Motor neuron (in vitro differentiated cells): ENCODE measurements around the gene PLOD2. TPM values are rescaled to one million over a fixed set of nuclear protein-coding genes. Genes with fewer than 3 reads are reported as not detected.
A peak's percentile ranks its signal among the peaks of the same experiment; 100 is the strongest.

Experiments
- ATAC-seq, 8 experiments: fragments of 200-7000 bp; cut with Tn5 transposase; replicated peaks in 6 of 8; 2 replicates each; pipeline ENCODE4 v1.8.0; 2021; ENCODE audit warnings: mild to moderate bottlenecking in 8 of 8, moderate library complexity in 8 of 8
- H3K27ac ChIP-seq, 2 donors: fragments of 250-450 bp; sonication (Bioruptor Pico); 2 replicates each; pipeline ENCODE4 v1.9.0; 2021; ENCODE audit warnings: antibody characterized with exemption in 2 of 2, mild to moderate bottlenecking in 2 of 2, moderate library complexity in 1 of 2
- H3K4me1 ChIP-seq, 2 donors: fragments of 250-450 bp; sonication (Bioruptor Pico); replicated peaks in 1 of 2; 2 replicates each; pipeline ENCODE4 v1.6.1; 2021; ENCODE audit warnings: antibody characterized with exemption in 2 of 2, mild to moderate bottlenecking in 2 of 2, moderate library complexity in 1 of 2
- H3K4me3 ChIP-seq, 5 donors: fragments of 250-450 bp; sonication (Bioruptor Pico); 2 replicates each; pipeline ENCODE4 v1.9.0; 2021; ENCODE audit warnings: antibody characterized with exemption in 5 of 5, mild to moderate bottlenecking in 5 of 5, moderate library complexity in 4 of 5
- WGBS, 10 experiments: fragments of 450-650 bp; shearing (Covaris generic); methylation state at CpG; one replicate each; pipeline ENCODE4 v1.0.0; 2022; 5-methylcytosine and 5-hydroxymethylcytosine counted together
- in situ Hi-C, 9 experiments: fragments of 400-800 bp; cut with MboI; loops; one replicate each; pipeline ENCODE4 v1.15.0; 2021; ENCODE audit warnings: low sequenced_read_pairs in 9 of 9, low pct_unique_long_range_greater_than_20kb in 2 of 9; ENCODE audit not compliant: unreplicated experiment in 9 of 9
- total RNA-seq, 8 experiments: library from RNA; unstranded; fragments of 300-600 nt; gene quantifications; 2 replicates each; pipeline versions ENCODE4 v1.2.3 to v1.2.4, GENCODE V29; 2022

PLOD2 gene
- total RNA-seq, 8 experiments from 2014 or later, result 15.9 to 105 (median 32.7) TPM

DNA sequence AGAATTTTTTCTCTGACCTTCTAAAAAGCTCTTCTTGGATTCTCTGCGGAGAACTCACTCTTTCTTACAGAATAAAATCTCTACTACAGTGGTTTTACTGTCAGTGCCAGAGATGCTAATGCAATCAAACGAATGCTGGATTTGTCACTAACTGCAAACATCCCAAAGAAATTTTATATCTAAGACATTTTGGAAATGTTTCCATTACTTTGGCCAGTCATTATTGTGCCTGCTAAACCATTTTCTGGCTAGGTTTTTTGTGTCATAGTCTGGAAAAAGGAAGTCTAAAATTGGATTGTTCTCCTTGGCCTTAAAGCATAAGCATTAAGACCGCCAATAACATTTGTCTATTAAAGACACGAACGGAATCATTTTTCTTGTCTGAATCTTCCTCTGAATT lies 54.0 kb downstream of the PLOD2 start:
- WGBS, 10 experiments, result 46 to 100% (median 92%) methylated on average over 1 to 5 of the region's 5 CpGs
- ATAC-seq, result no peak
- Histone ChIP-seq H3K4me3 (no peak overlapping the region), H3K4me1 (peaks cover 0 to 5% of the 10 kb centered on the region in 2 donors), H3K27ac (no peak overlapping the region)
- in situ Hi-C loops, result no loop called here

DNA sequence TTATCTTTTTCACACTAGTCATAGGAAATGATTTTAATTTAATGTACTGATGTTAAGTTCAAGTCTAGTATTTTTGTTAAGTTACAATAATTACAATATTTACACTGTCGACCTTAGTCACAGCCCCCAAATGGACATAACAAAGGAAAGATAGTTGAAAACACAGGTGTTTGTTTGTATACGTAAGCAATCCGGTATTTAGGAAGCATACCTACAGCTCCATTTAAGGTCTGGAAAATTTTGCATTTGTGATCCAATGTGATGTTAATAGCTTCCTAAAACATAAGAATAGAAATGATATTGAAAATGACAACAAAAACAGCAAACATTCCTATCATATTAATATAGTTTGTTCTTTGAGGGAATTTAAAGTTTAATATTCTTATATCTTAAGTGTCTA lies 56.9 kb downstream of the PLOD2 start:
- ATAC-seq, result no peak
- 57 to 100% (median 83%) methylated on average over 1 to 3 of the region's 3 CpGs for WGBS, 10 experiments

GRCh38 chr3:146102885-146103284 lies 58.1 kb downstream of the PLOD2 start:
- no peak overlapping the region for H3K4me3 ChIP-seq
- H3K4me1 ChIP-seq, result peaks cover 0 to 5% of the 10 kb centered on the region in 2 donors
- in situ Hi-C loops, result no loop called here
- ATAC-seq, result no peak
- WGBS, 10 experiments, result 50 to 100% (median 90%) methylated on average over 1 to 3 of the region's 3 CpGs; no CpG with 5 or more reads in 3 of the 10 experiments
- H3K27ac ChIP-seq, result no peak overlapping the region

More for the DNA sequence above, 56.9 kb downstream of the PLOD2 start:
- Histone ChIP-seq H3K27ac (no peak overlapping the region), H3K4me1 (peaks cover 0 to 5% of the 10 kb centered on the region in 2 donors), H3K4me3 (no peak overlapping the region)
- in situ Hi-C loops, result no loop called here

- H3K4me3 ChIP-seq, result no peak overlapping the region
- H3K27ac ChIP-seq, result no peak overlapping the region
- in situ Hi-C loops, result no loop called here
- no peaks in the 10 kb centered on the region for H3K4me1 ChIP-seq
- WGBS, 10 experiments, result 61 to 100% (median 87%) methylated on average over 1 to 2 of the region's 2 CpGs; no CpG with 5 or more reads in 2 of the 10 experiments
- ATAC-seq, result no peak
Observed at GRCh38 chr3:146101538-146101937, 59.4 kb downstream of the PLOD2 start.

DNA sequence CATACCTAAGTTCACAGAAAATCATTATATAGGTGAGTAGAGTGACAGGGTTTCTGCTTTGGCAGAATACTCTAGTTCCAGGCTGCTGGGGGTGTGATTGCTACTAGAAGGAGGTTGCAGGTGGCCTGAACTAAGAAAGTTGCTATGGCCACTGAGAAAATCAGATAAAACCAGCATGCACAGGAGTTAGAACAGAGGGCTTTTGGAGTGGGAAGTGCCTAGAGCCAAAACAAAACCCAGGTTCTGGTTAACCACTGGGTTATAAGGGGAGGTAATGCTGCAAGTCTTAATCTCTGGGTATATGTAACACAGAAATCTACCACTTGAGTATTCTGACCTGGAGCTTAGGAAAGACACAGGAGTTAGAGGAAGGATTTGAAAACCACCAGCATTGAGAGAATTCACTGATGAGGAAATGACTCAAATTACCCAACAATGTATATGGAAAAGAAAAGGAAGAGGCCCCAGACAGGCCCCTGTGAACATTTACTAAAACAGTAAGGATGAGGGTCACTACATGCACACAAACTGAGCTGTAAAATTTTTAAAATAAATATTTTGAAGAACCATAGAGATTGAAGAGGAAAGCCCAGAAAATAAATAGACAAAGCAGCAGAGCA lies 60.0 kb downstream of the PLOD2 start:
- no peak for ATAC-seq

DNA sequence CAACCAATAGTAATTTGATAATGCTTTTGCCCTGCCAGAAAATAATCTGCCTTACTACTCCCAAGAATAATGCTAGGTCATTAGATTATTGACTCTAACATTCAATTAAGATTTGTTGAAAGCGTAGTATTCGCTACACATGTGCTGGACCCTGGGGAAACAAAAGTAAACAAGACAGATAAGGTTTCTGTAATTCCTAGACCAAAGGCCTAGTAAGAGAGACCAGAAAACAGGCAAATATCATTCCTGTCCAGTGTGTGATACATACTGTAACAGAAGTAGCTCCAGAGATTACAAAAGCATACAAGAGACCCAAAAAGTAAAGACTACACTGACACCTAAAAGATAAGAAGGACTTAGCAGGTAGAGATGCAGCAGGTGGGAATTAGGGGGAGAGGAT lies 60.8 kb downstream of the PLOD2 start:
- 80 to 100% (median 100%) methylated on average over 1 to 2 of the region's 2 CpGs; no CpG with 5 or more reads in 3 of the 10 experiments for WGBS, 10 experiments
- Histone ChIP-seq H3K4me1 (no peaks in the 10 kb centered on the region), H3K27ac (no peak overlapping the region), H3K4me3 (no peak overlapping the region)
- in situ Hi-C loops, result no loop called here
- ATAC-seq, result no peak

More for the DNA sequence above, 60.0 kb downstream of the PLOD2 start:
- no peak overlapping the region for H3K27ac ChIP-seq
- in situ Hi-C loops, result no loop called here
- no peak overlapping the region for H3K4me3 ChIP-seq
- H3K4me1 ChIP-seq, result no peaks in the 10 kb centered on the region

DNA sequence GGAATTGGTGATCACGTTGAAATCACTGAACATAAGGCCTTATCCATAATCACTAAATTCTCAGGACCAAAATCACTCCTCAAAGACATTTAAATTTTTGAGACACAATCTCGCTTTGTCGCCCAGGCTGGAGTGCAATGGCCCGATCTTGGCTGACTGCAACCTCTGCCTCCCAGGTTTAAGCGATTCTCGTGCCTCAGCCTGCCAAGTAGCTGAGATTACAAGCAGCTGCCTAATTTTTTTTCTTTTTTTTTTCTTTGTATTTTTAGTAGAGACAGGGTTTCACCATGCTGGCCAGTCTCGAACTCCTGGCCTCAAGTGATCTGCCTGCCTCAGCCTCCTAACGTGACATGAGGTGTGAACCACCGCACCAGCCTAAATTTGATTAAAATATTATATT lies 61.7 kb downstream of the PLOD2 start:
- H3K27ac ChIP-seq, result no peak overlapping the region
- in situ Hi-C loops, result no loop called here
- no peak for ATAC-seq
- H3K4me3 ChIP-seq, result no peak overlapping the region
- no peaks in the 10 kb centered on the region for H3K4me1 ChIP-seq
- WGBS, 10 experiments, result 53 to 100% (median 89%) methylated on average over 2 to 9 of the region's 9 CpGs; no CpG with 5 or more reads in 1 of the 10 experiments

DNA sequence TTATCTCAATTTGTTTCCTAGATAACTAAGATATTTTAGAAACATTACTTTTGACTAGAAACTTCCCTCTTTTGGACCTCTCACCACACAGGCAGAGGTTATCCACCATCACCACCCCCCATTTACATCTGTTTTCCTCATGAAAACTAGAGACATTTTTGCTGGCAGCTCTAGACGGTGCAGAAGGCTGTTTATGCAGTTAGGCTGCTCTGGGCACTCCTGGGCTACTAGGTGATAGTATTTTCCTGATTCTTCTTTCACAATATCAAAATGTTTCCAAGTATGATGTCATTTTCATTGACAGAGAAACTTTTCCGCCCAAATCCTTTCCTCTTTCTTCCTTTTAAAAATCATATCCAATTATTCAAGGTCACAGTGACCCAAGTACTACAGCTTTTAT lies 67.1 kb downstream of the PLOD2 start:
- no peak overlapping the region for H3K27ac ChIP-seq
- ATAC-seq, result peak in 2 of 8 experiments; percentile 29
- in situ Hi-C loops, result no loop called here

GRCh38 chr3:146092230-146092629 lies 68.8 kb downstream of the PLOD2 start:
- ATAC-seq, result peak in 2 of 8 experiments; percentile 35 to 53
- in situ Hi-C loops, result no loop called here
- WGBS, 10 experiments, result 25 to 100% (median 66%) methylated on average over 1 of the region's 1 CpG; no CpG with 5 or more reads in 2 of the 10 experiments
- Histone ChIP-seq H3K27ac (no peak overlapping the region), H3K4me1 (no peaks in the 10 kb centered on the region), H3K4me3 (no peak overlapping the region)

More for the DNA sequence above, 67.1 kb downstream of the PLOD2 start:
- H3K4me3 ChIP-seq, result no peak overlapping the region
- 11 to 89% (median 60%) methylated on average over 1 to 2 of the region's 2 CpGs; no CpG with 5 or more reads in 1 of the 10 experiments for WGBS, 10 experiments
- H3K4me1 ChIP-seq, result no peaks in the 10 kb centered on the region

GRCh38 chr3:146091397-146091796 lies 69.6 kb downstream of the PLOD2 start:
- H3K4me3 ChIP-seq, result no peak overlapping the region
- no peak for ATAC-seq
- no peak overlapping the region for H3K27ac ChIP-seq
- in situ Hi-C loops, result no loop called here
- H3K4me1 ChIP-seq, result no peaks in the 10 kb centered on the region
- 14 to 100% (median 52%) methylated on average over 1 of the region's 1 CpG for WGBS, 10 experiments

- H3K4me1 ChIP-seq, result no peaks in the 10 kb centered on the region
- no peak overlapping the region for H3K4me3 ChIP-seq
- ATAC-seq, result no peak
- in situ Hi-C loops, result no loop called here
- WGBS, 10 experiments, result 48 to 100% (median 88%) methylated on average over 1 to 2 of the region's 2 CpGs
- no peak overlapping the region for H3K27ac ChIP-seq
Observed at GRCh38 chr3:146090521-146090920, 70.5 kb downstream of the PLOD2 start.

DNA sequence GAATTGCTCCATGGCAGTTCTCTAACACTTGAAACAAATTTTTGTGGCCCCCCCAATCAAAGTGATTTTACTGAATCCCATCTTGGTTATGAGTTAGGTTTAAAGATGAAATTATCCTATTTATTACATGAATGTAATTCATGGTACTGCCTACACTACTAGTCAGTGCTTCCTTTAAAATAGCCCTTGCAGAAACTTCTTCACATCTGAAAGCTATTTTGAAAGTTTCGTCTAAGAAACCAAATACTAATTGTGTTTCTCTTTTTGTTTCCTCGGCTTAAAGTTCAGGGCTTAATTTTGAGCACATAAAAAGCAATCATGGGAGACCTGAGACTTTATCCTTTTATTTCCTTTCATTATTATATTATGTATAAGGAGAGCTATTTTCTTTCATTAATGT lies 72.1 kb downstream of the PLOD2 start:
- no peaks in the 10 kb centered on the region for H3K4me1 ChIP-seq
- no peak overlapping the region for H3K4me3 ChIP-seq
- in situ Hi-C loops, result no loop called here
- 43 to 100% (median 91%) methylated on average over 2 of the region's 2 CpGs; no CpG with 5 or more reads in 1 of the 10 experiments for WGBS, 10 experiments
- H3K27ac ChIP-seq, result no peak overlapping the region
- ATAC-seq, result no peak

DNA sequence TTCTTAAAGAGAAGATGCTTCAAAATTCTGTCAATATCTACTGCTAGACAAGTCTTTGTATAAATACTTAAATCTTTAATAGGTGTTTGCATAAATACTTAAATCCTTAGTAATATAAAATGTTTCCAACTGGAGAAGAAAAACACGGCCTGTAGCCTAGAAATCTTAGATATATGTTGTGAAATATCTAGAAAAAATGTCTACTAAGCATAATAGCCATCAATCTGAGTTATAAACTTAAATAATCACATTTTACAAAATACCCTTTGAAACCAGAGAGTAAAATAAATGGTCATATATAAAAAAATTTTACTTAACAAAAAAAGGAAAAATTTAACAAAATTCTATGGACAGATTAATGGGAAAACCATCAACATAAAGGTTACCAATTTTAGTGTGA lies 73.9 kb downstream of the PLOD2 start:
- in situ Hi-C loops, result no loop called here
- Histone ChIP-seq H3K27ac (no peak overlapping the region), H3K4me1 (no peaks in the 10 kb centered on the region), H3K4me3 (no peak overlapping the region)
- whole genome bisulfite sequencing, 10 experiments, result 56 to 100% (median 95%) methylated on average over 1 of the region's 1 CpG
- no peak for ATAC-seq

DNA sequence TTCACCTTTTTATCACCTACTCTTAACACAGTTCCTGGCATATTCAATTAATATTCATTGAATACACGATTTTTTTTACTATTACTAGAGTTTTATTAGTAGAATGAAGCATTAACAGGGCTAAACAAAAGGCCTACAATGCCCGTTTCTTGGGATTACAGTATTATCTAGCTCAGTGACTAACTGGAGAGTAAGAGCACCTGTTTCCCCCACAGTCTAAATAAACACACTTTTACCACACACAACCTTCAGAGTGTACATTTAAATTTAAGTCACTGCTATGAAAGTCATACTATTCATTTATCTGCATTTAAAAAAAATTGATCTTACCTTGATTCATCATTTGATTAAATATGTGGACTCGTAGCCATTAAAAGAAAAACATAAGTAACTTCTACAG lies 74.8 kb downstream of the PLOD2 start:
- in situ Hi-C loops, result no loop called here
- no peak overlapping the region for H3K4me3 ChIP-seq
- ATAC-seq, result no peak
- 64 to 100% (median 85%) methylated on average over 1 to 3 of the region's 3 CpGs for WGBS, 10 experiments
- H3K27ac ChIP-seq, result no peak overlapping the region
- H3K4me1 ChIP-seq, result no peaks in the 10 kb centered on the region
